Caco-2 (cell line): ENCODE results near the gene RPGRIP1. TPM values are rescaled to one million over a fixed set of nuclear protein-coding genes. Genes with fewer than 3 reads are reported as not detected.
"Not testable (repeated sequence)": the region's sequence is repeated elsewhere in the genome, so short reads cannot be mapped to it uniquely, and the experiment has no call there.

Source experiments
- BruUV-seq: library from RNA; stranded (reverse); fragments of 400-500 nt; replicated peaks from 2 replicates; lab custom pipeline; 2021; lab: Mats Ljungman, UMichigan
- CTCF ChIA-PET: fragments of 300-600 bp; sonication (Branson Sonifier 250); formaldehyde crosslinking; loops from one replicate; lab custom pipeline; 2022; ENCODE audit warnings: antibody characterized with exemption; lab: Charles Lee
- POLR2A ChIA-PET: fragments of 300-600 bp; sonication (Branson Sonifier 250); formaldehyde crosslinking; loops from one replicate; lab custom pipeline; 2022; ENCODE audit warnings: antibody characterized with exemption; lab: Charles Lee
- DNase-seq, 2 experiments: peaks; one replicate each; pipeline versions ENCODE4 v3.0.0 to v3.0.0-alpha.2; 2020 to 2022
- H3K27me3 ChIP-seq: replicated peaks from 2 replicates; pipeline ENCODE4 v1.6.0; 2011; ENCODE audit warnings: low read length; ENCODE audit not compliant: control insufficient read depth, insufficient read depth
- H3K36me3 ChIP-seq: 2 replicates; pipeline ENCODE4 v1.5.1; 2011; ENCODE audit warnings: low read length; ENCODE audit not compliant: control insufficient read depth, insufficient read depth
- H3K4me1 ChIP-seq: fragments of 250-450 bp; sonication (Bioruptor Pico); 2 replicates; pipeline ENCODE4 v1.5.1; 2020; ENCODE audit warnings: mild to moderate bottlenecking
- H3K4me3 ChIP-seq: 2 replicates; pipeline ENCODE4 v1.5.1; 2011; ENCODE audit warnings: low read depth, mild to moderate bottlenecking, control low read depth, low read length
- H3K9me3 ChIP-seq: fragments of 250-450 bp; sonication (Bioruptor Pico); 2 replicates; pipeline ENCODE4 v1.5.1; 2020; ENCODE audit warnings: mild to moderate bottlenecking, moderate library complexity
- H3K27ac Mint-ChIP-seq: one replicate; pipeline ENCODE4 v1.8.0; 2022; ENCODE audit warnings: mixed read lengths; ENCODE audit not compliant: unreplicated experiment
- H3K27me3 Mint-ChIP-seq: one replicate; pipeline ENCODE4 v1.8.0; 2022; ENCODE audit warnings: mixed read lengths; ENCODE audit not compliant: insufficient read depth, unreplicated experiment
- H3K36me3 Mint-ChIP-seq: one replicate; pipeline ENCODE4 v1.8.0; 2022; ENCODE audit warnings: mild to moderate bottlenecking, mixed read lengths; ENCODE audit not compliant: insufficient read depth, unreplicated experiment
- H3K4me1 Mint-ChIP-seq: one replicate; pipeline ENCODE4 v1.8.0; 2022; ENCODE audit warnings: low read depth, mixed read lengths; ENCODE audit not compliant: unreplicated experiment
- H3K4me3 Mint-ChIP-seq: one replicate; pipeline ENCODE4 v1.8.0; 2022; ENCODE audit warnings: mild to moderate bottlenecking, moderate library complexity, mixed read lengths; ENCODE audit not compliant: unreplicated experiment
- H3K9me3 Mint-ChIP-seq: one replicate; pipeline ENCODE4 v1.8.0; 2022; ENCODE audit warnings: mixed read lengths; ENCODE audit not compliant: unreplicated experiment
- intact Hi-C: fragments of 100-400 bp; cut with micrococcal nuclease; formaldehyde crosslinking; loops from one replicate; pipeline ENCODE4 v1.10.0; 2022; ENCODE audit not compliant: unreplicated experiment
- total RNA-seq: library from RNA; stranded (reverse); gene quantifications from 2 replicates; pipeline ENCODE4 v1.2.3, GENCODE V29; 2022
- TF ChIP-seq, protein P1 (sequence below), 2 experiments: fragments of 200-600 bp in 1 of 2; IDR thresholded peaks; 1 replicate in 1 of 2; 2 replicates in 1 of 2; pipeline versions ENCODE4 v1.5.1 to v1.8.0; 2011 to 2022; ENCODE audit warnings: antibody characterized with exemption in 1 of 2, control low read depth in 1 of 2, inconsistent platforms in 1 of 2, low read depth in 1 of 2, low read length in 1 of 2, mild to moderate bottlenecking in 1 of 2, moderate library complexity in 1 of 2; ENCODE audit not compliant: insufficient read depth in 1 of 2, severe bottlenecking in 1 of 2, unreplicated experiment in 1 of 2

RPGRIP1 gene
- total RNA-seq, 1 experiment from 2014 or later, result not detected

GRCh38 chr14:21299562-21300130 is 19.8 kb downstream of the RPGRIP1 start:
- Mint-ChIP-seq H3K36me3 (no peaks in the 10 kb centered on the region), H3K27me3 (no peaks in the 10 kb centered on the region), H3K4me3 (no peak overlapping the region), H3K27ac (no peak overlapping the region), H3K4me1 (no peaks in the 10 kb centered on the region), H3K9me3 (no peaks in the 10 kb centered on the region)
- intact Hi-C loops, result no loop called here
- TF ChIP-seq, protein P1, sequence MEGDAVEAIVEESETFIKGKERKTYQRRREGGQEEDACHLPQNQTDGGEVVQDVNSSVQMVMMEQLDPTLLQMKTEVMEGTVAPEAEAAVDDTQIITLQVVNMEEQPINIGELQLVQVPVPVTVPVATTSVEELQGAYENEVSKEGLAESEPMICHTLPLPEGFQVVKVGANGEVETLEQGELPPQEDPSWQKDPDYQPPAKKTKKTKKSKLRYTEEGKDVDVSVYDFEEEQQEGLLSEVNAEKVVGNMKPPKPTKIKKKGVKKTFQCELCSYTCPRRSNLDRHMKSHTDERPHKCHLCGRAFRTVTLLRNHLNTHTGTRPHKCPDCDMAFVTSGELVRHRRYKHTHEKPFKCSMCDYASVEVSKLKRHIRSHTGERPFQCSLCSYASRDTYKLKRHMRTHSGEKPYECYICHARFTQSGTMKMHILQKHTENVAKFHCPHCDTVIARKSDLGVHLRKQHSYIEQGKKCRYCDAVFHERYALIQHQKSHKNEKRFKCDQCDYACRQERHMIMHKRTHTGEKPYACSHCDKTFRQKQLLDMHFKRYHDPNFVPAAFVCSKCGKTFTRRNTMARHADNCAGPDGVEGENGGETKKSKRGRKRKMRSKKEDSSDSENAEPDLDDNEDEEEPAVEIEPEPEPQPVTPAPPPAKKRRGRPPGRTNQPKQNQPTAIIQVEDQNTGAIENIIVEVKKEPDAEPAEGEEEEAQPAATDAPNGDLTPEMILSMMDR (IDR thresholded peaks at IDR 0.05; ENCODE audit: insufficient read depth in 1 of 2, low read depth in 1 of 2, low read length in 1 of 2, severe bottlenecking in 1 of 2, unreplicated experiment in 1 of 2), result no peak
- H3K4me1 ChIP-seq, result no peaks in the 10 kb centered on the region; the same call in 1 of the 2 replicates
- no TSS peak for BruUV-seq
- H3K27me3 ChIP-seq, result no peaks in the 10 kb centered on the region
- POLR2A ChIA-PET, result interaction anchor here (0.6 to 0.7 kb wide), 2 partner anchors 34 to 211 kb away, joined by 4 to 8 read pairs; partner anchors contain the start of gene METTL3
- no peak overlapping the region for H3K4me3 ChIP-seq
- CTCF ChIA-PET, result no interaction called here
- no peak for DNase-seq
- no peaks in the 10 kb centered on the region for H3K9me3 ChIP-seq
- H3K36me3 ChIP-seq, result no peaks in the 10 kb centered on the region

DNA sequence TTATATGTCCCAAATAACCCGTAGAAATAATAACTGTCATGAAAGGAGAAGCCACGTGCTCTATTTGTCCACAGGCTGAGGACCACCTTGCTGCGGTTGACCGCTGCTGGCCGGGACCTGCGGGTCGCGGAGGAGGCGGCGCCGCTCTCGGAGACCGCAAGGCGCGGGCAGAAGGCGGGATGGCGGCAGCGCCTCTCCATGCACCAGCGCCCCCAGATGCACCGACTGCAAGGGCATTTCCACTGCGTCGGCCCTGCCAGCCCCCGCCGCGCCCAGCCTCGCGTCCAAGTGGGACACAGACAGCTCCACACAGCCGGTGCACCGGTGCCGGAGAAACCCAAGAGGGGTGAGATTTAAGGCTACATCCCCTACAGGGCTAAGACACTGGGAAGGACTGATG is 21.0 kb downstream of the RPGRIP1 start:
- BruUV-seq, result no TSS peak
- TF ChIP-seq, protein P1 (IDR thresholded peaks at IDR 0.05; ENCODE audit: insufficient read depth in 1 of 2, low read depth in 1 of 2, low read length in 1 of 2, severe bottlenecking in 1 of 2, unreplicated experiment in 1 of 2), result peak in 1 of 2 experiments; percentile 35
- Histone ChIP-seq H3K36me3 (no peaks in the 10 kb centered on the region), H3K27me3 (no peaks in the 10 kb centered on the region), H3K4me1 (no peaks in the 10 kb centered on the region; the same call in 1 of the 2 replicates), H3K9me3 (no peaks in the 10 kb centered on the region), H3K4me3 (peak overlapping the region; percentile 25)
- H3K36me3 Mint-ChIP-seq, result no peaks in the 10 kb centered on the region
- H3K27me3 Mint-ChIP-seq, result no peaks in the 10 kb centered on the region
- H3K4me1 Mint-ChIP-seq, result no peaks in the 10 kb centered on the region
- ChIA-PET POLR2A (no interaction called here), CTCF (no interaction called here)
- no peak overlapping the region for H3K27ac Mint-ChIP-seq
- intact Hi-C loops, result no loop called here
- DNase-seq, result peak in 1 of 2 experiments; percentile 51
- H3K4me3 Mint-ChIP-seq, result peak overlapping the region; percentile 67
- no peaks in the 10 kb centered on the region for H3K9me3 Mint-ChIP-seq

DNA sequence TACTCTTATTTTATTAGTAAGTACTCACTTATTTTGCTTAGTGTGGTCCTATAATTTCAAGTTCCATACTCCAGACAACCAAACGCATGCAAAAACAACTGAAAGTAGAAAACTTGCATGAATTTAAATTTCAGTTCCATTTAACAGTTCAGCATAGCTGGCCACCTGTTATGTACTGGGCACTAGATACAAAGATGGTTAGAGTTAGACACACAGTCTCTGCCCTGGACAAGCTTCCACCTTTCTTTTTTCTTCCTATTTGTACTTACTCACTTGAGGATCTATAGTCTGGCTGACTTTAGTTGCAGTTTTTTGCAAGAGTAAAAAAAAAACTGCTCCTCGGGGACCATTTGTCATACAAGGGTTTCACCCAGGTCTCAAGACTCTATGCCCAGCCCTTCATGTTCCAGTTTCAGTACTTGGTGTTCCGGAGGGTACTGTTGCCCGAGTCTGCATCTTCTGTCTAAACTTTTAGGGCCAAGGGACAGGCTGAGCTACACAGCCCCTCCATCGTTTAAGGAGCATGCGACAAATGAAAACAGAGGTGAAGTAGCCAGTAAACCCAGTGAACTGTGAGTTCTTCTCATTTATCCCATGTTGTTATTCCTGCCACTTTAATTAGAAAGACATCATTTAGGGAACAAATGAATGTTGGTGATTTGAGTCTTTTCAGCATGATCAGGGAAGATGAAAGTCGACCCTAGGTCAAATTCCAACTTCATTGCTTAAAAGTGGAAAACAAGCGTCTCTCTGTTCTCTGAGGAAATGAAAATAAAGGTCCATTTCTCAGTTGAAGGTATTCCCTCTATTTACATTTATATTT is 22.3 kb downstream of the RPGRIP1 start:
- H3K9me3 ChIP-seq, result no peaks in the 10 kb centered on the region
- H3K4me3 Mint-ChIP-seq, result no peak overlapping the region
- peaks cover 3% of the 10 kb centered on the region for H3K4me1 ChIP-seq
- H3K36me3 ChIP-seq, result no peaks in the 10 kb centered on the region
- no peaks in the 10 kb centered on the region for H3K9me3 Mint-ChIP-seq
- BruUV-seq, result no TSS peak
- no peaks in the 10 kb centered on the region for H3K27me3 Mint-ChIP-seq
- DNase-seq, result no peak
- H3K4me3 ChIP-seq, result no peak overlapping the region
- CTCF ChIA-PET, result no interaction called here
- no peaks in the 10 kb centered on the region for H3K4me1 Mint-ChIP-seq
- POLR2A ChIA-PET, result no interaction called here
- intact Hi-C loops, result no loop called here
- TF ChIP-seq, protein P1 (IDR thresholded peaks at IDR 0.05; ENCODE audit: insufficient read depth in 1 of 2, low read depth in 1 of 2, low read length in 1 of 2, severe bottlenecking in 1 of 2, unreplicated experiment in 1 of 2), result no peak
- no peaks in the 10 kb centered on the region for H3K27me3 ChIP-seq
- H3K36me3 Mint-ChIP-seq, result no peaks in the 10 kb centered on the region
- no peak overlapping the region for H3K27ac Mint-ChIP-seq

DNA sequence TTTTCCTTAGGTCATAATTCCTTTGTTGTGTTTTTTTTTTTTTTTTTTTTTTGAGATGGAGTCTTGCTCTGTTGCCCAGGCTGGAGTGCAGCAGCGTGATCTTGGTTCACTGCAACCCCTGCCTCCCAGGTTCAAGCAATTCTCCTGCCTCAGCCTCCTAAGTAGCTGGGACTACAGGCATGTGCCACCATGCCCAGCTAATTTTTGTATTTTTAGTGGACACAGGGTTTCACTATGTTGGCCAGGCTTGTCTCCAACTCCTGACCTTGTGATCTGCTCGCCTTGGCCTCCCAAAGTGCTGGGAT is 22.9 kb downstream of the RPGRIP1 start:
- H3K9me3 ChIP-seq, H3K27me3 Mint-ChIP-seq, H3K4me3 Mint-ChIP-seq, H3K4me3 ChIP-seq, intact Hi-C loops, DNase-seq, H3K9me3 Mint-ChIP-seq, POLR2A ChIA-PET, H3K27me3 ChIP-seq, H3K4me1 Mint-ChIP-seq, H3K4me1 ChIP-seq, CTCF ChIA-PET, H3K36me3 ChIP-seq, H3K27ac Mint-ChIP-seq, H3K36me3 Mint-ChIP-seq, BruUV-seq: not testable (repeated sequence)
